Stomach (tissue), 4 donors: ENCODE data around the gene PTGER3.

Experiments used
- CTCF ChIP-seq, 7 experiments: fragments of 450-650 bp in 4 of 7; fragments of 200-600 bp in 3 of 7; sonication (generic) in 3 of 7; IDR thresholded peaks; one replicate each; pipeline ENCODE4 v1.5.1; 2016 to 2019; ENCODE audit warnings: antibody characterized with exemption in 7 of 7, control low read depth in 2 of 7, mild to moderate bottlenecking in 1 of 7
- EP300 ChIP-seq: sonication (generic); formaldehyde crosslinking; IDR thresholded peaks from one replicate; pipeline ENCODE4 v1.6.1; 2017; ENCODE audit warnings: antibody characterized with exemption
- POLR2A ChIP-seq, 4 donors: fragments of 450-650 bp; IDR thresholded peaks; one replicate each; pipeline ENCODE4 v1.6.1; 2016; ENCODE audit warnings: antibody characterized with exemption in 4 of 4, control low read depth in 2 of 4, mild to moderate bottlenecking in 1 of 4, moderate library complexity in 1 of 4
- POLR2AphosphoS5 ChIP-seq, 3 donors: sonication (generic); formaldehyde crosslinking; IDR thresholded peaks; one replicate each; pipeline ENCODE4 v1.6.1; 2016; ENCODE audit warnings: antibody characterized with exemption in 3 of 3

GRCh38 chr1:71015745-71016144 lies 31.9 kb downstream of the PTGER3 start:
- no peak for TF ChIP-seq POLR2AphosphoS5 (IDR thresholded peaks at IDR 0.05)
- no peak for TF ChIP-seq POLR2A (IDR thresholded peaks at IDR 0.05)
- no peak for TF ChIP-seq CTCF (IDR thresholded peaks at IDR 0.05)
- no peak for TF ChIP-seq EP300
